GM19240 (cell line): Measurements from ENCODE around the gene NEMF.
"Not testable (repeated sequence)": the region's sequence is repeated elsewhere in the genome, so short reads cannot be mapped to it uniquely, and the experiment has no call there.

Source experiments
- DNase-seq: peaks from one replicate; pipeline ENCODE4 v3.0.0; 2011; ENCODE audit warnings: low spot score; ENCODE audit not compliant: insufficient read length

The NEMF gene

DNA sequence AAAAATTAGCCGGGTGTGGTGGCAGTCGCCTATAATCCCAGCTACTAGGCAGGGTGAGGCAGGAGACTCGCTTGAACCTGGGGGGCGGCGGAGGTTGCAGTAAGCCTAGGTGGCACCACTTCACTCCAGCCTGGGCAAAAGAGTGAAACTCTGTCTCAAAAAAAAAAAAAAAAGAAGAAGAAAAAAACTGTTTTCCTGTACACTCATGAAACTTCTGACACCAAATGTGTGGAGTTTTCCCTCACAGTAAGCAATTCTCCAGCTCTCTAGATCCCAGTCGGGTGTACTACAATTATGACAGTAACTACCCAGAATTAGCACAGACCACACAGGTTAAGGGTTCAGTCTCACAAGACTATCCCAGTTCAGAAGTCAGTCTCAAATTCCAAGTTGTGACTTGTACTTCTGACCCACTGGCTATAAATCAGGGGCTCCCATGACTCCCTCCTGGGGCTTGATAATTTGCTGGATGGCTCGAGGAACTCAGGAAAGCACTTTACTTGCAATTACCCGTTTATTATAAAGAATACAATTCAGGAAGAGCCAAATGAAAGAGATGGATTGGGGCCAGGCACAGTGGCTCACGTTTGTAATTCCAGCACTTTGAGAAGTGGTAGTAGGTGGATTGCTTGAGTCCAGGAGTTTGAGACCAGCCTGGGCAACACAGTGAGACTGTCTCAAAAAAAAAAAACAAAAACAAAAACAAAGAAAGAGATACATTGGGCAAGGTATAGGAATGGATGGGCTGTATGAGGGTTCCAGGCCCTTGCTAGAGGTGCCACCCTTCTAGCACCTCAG is 27.9 kb upstream of the NEMF start:
- DNase-seq, result no peak

DNA sequence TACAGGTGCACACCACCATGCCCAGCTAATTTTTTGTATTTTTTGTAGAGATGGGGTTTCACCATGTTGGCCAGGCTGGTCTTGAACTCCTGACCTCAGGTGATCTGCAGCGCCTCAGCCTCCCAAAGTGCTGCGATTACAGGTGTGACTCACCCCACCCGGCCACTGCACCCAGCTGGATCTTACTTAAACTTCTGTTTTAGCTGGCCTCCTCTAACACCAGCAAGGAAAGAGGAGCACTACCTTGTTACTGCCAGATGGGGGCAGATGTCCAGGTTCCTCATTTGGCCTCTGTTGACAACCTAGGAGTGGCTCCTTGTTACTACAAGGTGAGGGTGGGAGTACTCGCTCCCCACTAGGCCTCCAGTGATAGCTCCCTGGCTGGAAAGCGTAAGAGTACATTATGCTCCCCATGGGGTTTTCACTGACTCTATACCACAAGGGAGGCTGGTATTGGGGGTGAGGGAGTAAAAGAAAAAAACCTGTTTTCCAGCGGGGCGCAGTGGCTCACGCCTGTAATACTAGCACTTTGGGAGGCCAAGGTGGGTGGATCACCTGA is 27.1 kb upstream of the NEMF start:
- DNase-seq, result peak; percentile 38

DNA sequence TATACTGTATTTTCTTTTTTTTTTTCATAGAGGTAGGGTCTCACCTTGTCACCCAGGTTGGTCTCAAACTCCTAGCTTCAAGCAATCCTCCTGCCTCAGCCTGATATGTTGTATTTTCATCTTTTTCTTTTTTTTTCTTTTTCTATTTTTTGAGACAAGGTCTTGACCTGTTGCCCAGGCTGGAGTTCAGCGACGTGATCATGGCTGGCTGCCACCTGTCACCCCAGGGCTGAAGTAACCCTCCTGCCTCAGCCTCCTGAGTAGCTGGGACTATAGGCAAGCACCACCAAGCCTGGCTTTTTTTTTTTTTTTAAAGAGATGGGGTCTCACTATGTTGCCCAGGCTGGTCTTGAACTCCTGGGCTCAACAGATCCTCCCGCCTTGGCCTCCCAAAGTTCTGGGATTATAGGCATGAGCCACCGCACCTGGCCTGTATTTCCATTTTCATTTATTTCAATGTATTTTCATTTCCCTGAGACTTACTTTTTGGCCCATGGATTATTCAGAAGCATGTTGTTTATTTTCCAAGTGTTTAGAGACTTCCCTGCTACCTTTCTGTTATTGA is 24.1 kb upstream of the NEMF start:
- no peak for DNase-seq

DNA sequence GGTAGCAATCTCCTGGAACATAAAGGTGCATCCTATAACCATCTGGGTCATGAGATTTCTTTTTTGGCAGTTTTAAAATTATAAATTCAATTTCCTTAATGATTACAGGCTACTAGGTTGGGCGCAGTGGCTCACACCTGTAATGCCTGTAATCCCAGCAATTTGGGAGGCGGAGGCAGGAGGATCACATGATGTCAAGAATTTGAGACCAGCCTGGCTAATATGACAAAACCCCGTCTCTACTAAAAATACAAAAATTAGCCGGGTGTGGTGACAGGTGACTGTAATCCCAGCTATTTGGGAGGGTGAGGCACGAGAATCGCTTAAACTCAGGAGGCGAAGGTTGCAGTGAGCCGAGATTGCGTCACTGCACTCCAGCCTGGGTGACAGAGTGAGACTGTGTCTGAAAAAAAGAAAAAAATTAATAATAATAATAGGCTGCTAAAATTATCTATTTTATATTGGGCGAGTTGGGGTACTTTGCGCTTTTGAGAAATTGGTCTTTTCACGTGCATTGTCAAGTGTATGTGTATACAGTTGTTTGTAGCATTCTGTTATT is 23.1 kb upstream of the NEMF start:
- no peak for DNase-seq

DNA sequence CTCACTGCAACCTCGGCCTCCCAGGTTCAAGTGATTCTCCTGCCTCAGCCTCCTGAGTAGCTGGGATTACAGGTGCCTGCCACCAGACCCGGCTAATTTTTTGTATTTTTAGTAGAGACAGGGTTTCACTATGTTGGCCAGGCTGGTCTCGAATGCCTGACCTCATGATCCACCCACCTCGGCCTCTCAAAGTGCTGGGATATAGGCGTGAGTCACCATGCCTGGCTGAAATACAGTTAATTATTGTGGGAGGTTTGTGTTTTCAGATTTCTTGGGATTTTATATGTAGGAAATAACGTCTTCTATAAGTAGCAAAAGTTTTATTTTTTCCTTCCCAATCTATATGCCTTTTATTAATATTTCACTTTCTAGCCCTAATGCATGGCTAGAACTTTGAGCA is 21.0 kb upstream of the NEMF start:
- DNase-seq, result not testable (repeated sequence)

DNA sequence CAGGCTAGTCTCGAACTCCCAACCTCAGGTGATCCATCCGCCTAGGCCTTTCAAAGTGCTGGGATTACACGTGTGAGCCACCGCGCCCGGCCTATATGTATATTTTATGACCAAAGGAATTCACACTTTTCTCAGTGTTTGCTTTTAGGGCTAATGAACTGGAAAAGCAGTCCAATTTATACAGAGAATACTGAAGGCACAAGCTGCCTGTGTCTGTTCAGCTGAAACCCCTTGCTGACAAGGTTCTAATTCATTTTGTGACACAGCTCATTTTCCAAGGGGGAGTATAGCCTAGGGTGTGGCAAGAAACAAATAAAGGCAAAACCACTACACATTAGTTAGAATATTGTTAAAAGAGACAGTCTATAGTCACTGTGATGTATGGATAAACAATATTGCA is 18.3 kb upstream of the NEMF start:
- DNase-seq, result no peak

DNA sequence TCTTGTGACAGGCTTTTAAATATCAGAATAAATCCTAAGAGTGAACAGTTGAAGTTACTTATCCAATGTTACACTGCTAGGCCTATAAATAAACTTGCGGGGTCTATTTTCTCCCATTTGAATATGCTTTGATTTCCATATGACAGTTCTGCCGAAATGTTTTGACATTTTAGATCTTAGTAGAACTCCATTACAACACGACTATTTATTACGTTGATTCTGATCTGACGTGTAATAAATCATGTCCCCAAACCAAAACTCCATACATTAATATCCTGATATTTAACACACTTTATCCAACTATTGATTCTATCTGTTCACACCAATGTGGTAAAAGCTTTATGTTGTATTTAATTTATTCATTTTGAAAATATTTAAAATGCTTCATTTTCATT is 16.1 kb upstream of the NEMF start:
- no peak for DNase-seq

- peak; percentile 72 for DNase-seq
Observed at GRCh38 chr14:49867831-49868719, 15.5 kb upstream of the NEMF start.

DNA sequence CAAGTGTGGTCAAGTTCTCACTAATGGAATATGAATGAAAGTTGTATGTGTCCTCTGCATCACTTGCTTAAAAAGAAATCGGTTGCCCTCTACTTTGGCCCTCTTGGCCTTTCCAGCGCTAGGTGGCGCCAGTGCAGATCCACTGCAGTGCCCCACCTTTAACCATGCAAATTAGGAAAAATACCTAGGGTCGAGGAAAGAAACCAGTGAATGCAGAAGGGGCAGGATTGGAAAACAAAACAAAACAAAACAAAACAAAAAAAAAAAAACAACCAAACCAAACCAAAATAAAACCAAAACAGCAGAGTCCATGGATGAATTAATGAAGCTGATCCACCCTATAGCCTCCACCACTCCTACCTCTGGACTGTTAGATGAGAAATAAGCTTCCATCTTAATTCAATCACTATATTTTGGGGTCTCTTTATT is 12.9 kb upstream of the NEMF start:
- no peak for DNase-seq

GRCh38 chr14:49863487-49864281 is 11.1 kb upstream of the NEMF start:
- DNase-seq, result no peak

GRCh38 chr14:49862089-49862673 is 9.6 kb upstream of the NEMF start:
- no peak for DNase-seq

- DNase-seq, result no peak
Observed at GRCh38 chr14:49861699-49862088, 9.1 kb upstream of the NEMF start.

DNA sequence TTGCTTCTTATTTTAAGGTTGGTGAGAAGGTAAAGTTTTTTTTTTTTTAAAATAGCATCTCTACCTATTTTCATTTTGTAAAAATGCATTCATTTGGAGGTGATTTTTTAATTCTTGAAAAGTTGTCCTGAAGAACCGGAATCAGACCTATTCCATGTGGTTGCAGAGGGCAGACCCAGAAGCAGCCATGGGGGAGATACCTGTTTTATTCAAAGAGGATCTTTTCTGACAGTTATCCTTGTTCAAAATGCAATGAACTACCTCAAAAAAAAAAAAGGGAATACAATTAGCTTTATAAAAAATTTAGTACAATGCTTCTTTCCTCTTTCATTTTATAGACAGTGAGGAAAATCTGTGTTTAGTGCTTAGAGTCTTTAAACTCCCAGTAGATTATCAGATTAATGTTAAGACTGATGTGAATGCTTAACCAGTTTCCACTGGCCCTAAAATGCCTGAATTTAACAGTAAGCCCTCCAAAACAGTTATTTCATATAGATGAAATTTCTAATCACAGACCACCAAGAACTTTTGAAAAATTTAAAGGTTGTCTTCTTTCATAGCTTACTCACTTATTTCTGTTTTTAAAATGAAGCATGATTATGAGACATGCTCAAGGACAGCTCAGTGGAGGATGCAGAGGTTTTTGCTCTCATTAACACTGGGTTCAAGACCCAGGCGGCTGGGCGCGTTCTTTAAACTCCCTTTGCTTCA is 8.6 kb upstream of the NEMF start:
- no peak for DNase-seq

DNA sequence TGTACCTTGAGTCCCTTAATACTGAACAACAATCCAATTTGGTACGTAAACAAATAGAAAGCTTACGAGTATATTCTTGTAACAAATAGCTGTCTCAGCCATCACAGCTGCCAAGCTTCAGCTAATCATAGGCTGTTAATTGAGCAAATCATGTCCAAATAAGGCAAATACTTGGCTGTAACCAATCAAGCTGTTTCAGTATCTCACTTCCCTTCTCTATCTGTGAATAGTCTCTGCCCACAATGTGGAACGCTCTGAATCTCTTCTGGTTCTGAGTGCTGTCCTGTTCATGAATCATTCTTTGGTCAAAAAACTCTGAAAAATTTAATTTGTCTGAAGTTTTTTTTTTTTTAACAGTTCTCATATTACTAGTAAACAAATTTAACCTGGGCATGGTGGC is 5.8 kb upstream of the NEMF start:
- no peak for DNase-seq

GRCh38 chr14:49857427-49858003 is 4.9 kb upstream of the NEMF start:
- no peak for DNase-seq

GRCh38 chr14:49853572-49854375 is 1.2 kb upstream of the NEMF start:
- DNase-seq, result no peak

DNA sequence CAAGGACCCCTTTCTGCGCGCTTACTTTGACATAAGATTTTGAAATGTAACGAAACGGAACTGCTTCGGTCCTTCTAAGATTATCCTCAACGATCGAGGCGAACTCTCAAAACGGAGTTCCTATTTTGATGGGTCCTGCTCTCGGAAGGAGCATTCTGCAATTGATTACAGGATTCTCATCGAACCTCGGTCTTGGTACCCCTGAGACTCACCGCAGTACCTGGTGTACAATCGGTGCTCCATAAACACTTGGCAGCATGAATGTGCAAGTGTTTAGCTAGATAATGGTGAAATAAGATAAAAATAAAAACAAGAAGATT is 530 bp upstream of the NEMF start:
- DNase-seq, result no peak

GRCh38 chr14:49851813-49852212 is 775 bp downstream of the NEMF start:
- no peak for DNase-seq
